ENCODE results near the gene PPARA. TPM values are rescaled to one million over a fixed set of nuclear protein-coding genes. Genes with fewer than 3 reads are reported as not detected.

The PPARA gene
- total and polyA plus RNA-seq, 2 experiments from 2014 or later, result 4.7 to 12.6 TPM

DNA sequence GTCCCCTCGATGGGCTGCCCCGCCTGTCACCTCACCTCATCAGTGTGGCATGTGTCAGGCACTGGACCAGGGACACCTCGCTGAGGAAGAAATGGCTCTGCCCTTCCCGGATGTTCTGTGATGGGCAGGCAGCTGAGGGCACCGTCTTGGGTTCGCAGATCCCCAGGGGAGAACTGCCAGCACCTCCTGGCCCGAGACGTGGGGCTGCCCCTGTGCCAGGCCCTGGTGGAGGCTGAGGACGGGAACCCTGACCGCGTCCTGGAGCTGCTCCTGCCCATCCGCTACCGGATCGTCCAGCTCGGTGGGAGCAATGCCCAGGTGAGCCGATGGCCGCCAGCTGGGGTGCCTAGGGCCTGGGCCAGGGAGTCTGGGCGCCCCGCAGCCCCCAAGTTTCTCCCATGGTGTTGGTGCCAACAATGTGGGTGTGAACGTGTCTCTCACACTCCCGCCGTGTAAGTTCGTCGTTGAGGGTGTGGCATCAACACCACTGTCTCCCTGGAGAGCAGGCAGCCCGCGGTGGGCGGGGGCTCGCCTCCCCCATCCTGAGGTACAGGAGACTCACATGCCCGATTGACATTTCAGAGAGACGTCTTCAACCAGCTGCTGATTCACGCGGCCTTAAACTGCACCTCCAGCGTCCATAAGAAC lies 139.0 kb downstream of the PPARA start:
- no peaks in the 10 kb centered on the region for H3F3A ChIP-seq (replicated peaks; ENCODE audit: low read depth)
- ATAC-seq (no peak), DNase-seq (ENCODE audit: low spot score) (no peak)
- no peaks in the 10 kb centered on the region for H3K4me1 ChIP-seq (ENCODE audit: insufficient read depth)
- H3K27me3 ChIP-seq (ENCODE audit: insufficient read depth), result no peaks in the 10 kb centered on the region
- H3K4me2 ChIP-seq, result no peak overlapping the region
- H3K9me2 ChIP-seq (ENCODE audit: insufficient read depth), result no peaks in the 10 kb centered on the region
- Mint-ChIP-seq H3K4me3 (no peak overlapping the region), H3K4me1 (no peaks in the 10 kb centered on the region), H3K27me3 (ENCODE audit: insufficient read depth, low read depth, poor library complexity) (peaks cover 9% of the 10 kb centered on the region), H3K36me3 (ENCODE audit: low read depth) (peaks cover 24% of the 10 kb centered on the region), H3K9me3 (no peaks in the 10 kb centered on the region; the same call in 2 of the 3 replicates), H3K27ac (no peak overlapping the region)
- H2AFZ ChIP-seq, result no peak overlapping the region
- no peaks in the 10 kb centered on the region; the same call in 1 of the 2 replicates for H3K36me3 ChIP-seq (ENCODE audit: insufficient read depth)
- no peaks in the 10 kb centered on the region for H4K20me1 ChIP-seq (replicated peaks; ENCODE audit: insufficient read depth)
- no peaks in the 10 kb centered on the region for H3K79me2 ChIP-seq (replicated peaks; ENCODE audit: insufficient read depth)
- no peak overlapping the region for H3K4me3 ChIP-seq
- TF ChIP-seq ZNF331 (CRISPR knock-in tag; IDR thresholded peaks at IDR 0.05; ENCODE audit: low read depth), result no peak
- no peak for TF ChIP-seq JUNB (IDR thresholded peaks at IDR 0.05; ENCODE audit: unreplicated experiment)
- TF ChIP-seq ETS1 (IDR thresholded peaks at IDR 0.05), result no peak
- TF ChIP-seq STAT1 (IDR thresholded peaks at IDR 0.05; ENCODE audit: unreplicated experiment), result no peak
- no peak for TF ChIP-seq POLR2AphosphoS5 (IDR thresholded peaks at IDR 0.05; ENCODE audit: low read depth)
- no peak for TF ChIP-seq EZH2phosphoT487 (IDR thresholded peaks at IDR 0.05; ENCODE audit: unreplicated experiment)
- H3K27ac ChIP-seq (ENCODE audit: low read depth), result no peak overlapping the region

DNA sequence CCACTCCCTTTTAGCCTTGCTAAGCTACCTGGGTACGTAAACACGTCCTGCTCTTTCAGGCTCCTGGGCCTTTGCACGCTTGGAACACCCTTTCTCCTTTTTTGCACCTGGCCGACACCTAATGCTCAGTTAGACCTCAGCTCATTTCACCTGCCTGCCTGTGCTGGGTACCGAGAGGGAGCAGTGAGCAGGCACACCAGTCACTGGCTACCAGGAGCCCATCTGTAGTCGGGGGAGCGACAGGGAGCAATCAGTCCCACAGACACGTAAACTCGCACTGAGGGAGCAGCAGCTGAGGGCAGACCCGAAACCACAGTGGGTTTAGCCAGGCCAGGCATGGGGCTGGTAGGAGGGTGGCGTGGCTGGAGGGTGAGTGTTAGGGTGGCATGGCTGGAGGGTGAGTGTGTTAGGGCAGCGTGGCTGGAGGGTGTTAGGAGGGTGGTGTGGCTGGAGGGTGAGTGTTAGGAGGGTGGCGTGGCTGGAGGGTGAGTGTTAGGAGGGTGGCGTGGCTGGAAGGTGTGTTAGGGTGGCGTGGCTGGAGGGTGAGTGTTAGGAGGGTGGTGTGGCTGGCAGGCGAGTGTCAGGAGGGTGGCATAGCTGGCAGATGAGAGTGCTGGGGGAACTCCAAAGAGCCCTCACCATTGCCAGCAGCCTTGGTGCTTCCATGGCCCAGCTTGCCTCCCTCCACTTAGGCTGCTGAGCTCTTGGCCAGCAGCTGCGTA lies 140.0 kb downstream of the PPARA start:
- Mint-ChIP-seq H3K36me3 (ENCODE audit: low read depth) (peaks cover 18% of the 10 kb centered on the region), H3K4me3 (no peak overlapping the region), H3K27ac (no peak overlapping the region), H3K4me1 (peaks cover 3% of the 10 kb centered on the region; the same call in 2 of the 3 replicates), H3K27me3 (ENCODE audit: insufficient read depth, low read depth, poor library complexity) (peaks cover 9% of the 10 kb centered on the region), H3K9me3 (no peaks in the 10 kb centered on the region; the same call in 2 of the 3 replicates)
- no peaks in the 10 kb centered on the region for H3F3A ChIP-seq (replicated peaks; ENCODE audit: low read depth)
- H3K79me2 ChIP-seq (replicated peaks; ENCODE audit: insufficient read depth), result no peaks in the 10 kb centered on the region
- H3K4me2 ChIP-seq, result no peak overlapping the region
- no peaks in the 10 kb centered on the region for H4K20me1 ChIP-seq (replicated peaks; ENCODE audit: insufficient read depth)
- H3K4me3 ChIP-seq, result no peak overlapping the region
- no peaks in the 10 kb centered on the region for H3K36me3 ChIP-seq (ENCODE audit: insufficient read depth)
- TF ChIP-seq, protein P1, sequence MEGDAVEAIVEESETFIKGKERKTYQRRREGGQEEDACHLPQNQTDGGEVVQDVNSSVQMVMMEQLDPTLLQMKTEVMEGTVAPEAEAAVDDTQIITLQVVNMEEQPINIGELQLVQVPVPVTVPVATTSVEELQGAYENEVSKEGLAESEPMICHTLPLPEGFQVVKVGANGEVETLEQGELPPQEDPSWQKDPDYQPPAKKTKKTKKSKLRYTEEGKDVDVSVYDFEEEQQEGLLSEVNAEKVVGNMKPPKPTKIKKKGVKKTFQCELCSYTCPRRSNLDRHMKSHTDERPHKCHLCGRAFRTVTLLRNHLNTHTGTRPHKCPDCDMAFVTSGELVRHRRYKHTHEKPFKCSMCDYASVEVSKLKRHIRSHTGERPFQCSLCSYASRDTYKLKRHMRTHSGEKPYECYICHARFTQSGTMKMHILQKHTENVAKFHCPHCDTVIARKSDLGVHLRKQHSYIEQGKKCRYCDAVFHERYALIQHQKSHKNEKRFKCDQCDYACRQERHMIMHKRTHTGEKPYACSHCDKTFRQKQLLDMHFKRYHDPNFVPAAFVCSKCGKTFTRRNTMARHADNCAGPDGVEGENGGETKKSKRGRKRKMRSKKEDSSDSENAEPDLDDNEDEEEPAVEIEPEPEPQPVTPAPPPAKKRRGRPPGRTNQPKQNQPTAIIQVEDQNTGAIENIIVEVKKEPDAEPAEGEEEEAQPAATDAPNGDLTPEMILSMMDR (conservative IDR thresholded peaks at IDR 0.05; ENCODE audit: low read depth in 2 of 2), result no peak
- TF ChIP-seq STAT1 (IDR thresholded peaks at IDR 0.05; ENCODE audit: unreplicated experiment), result no peak
- DNase-seq (ENCODE audit: low spot score) (no peak), ATAC-seq (no peak)
- no peaks in the 10 kb centered on the region for H3K4me1 ChIP-seq (ENCODE audit: insufficient read depth)
- H3K9me2 ChIP-seq (ENCODE audit: insufficient read depth), result no peaks in the 10 kb centered on the region
- H3K27ac ChIP-seq (ENCODE audit: low read depth), result no peak overlapping the region
- H3K27me3 ChIP-seq (ENCODE audit: insufficient read depth), result no peaks in the 10 kb centered on the region
- no peak overlapping the region for H2AFZ ChIP-seq

All from GM23338 (cell line).